ENCODE measurements around the gene AMIGO2.
"Not testable (repeated sequence)": the region's sequence is repeated elsewhere in the genome, so short reads cannot be mapped to it uniquely, and the experiment has no call there.

The AMIGO2 gene

GRCh38 chr12:47052274-47052673 lies 27.5 kb downstream of the AMIGO2 start:
- H3K36me3 ChIP-seq: peaks cover 0 to 8% (median 0%) of the 10 kb centered on the region in 11 experiments; a peak in 2 of 22 replicates
- no peak overlapping the region for H3K4me3 ChIP-seq
- no peaks in the 10 kb centered on the region for H4K20me1 ChIP-seq
- H3K9me3 ChIP-seq (replicated peaks in 1 of 11): peaks cover 35 to 50% (median 39%) of the 10 kb centered on the region in 11 experiments
- H3K9ac ChIP-seq: no peak overlapping the region
- no peak for TF ChIP-seq Cebpa-rat (IDR thresholded peaks at IDR 0.05)
- peaks cover 0 to 10% (median 0%) of the 10 kb centered on the region in 10 experiments; a peak in 1 of 20 replicates for H3K4me1 ChIP-seq
- no peak overlapping the region for H3K4me2 ChIP-seq
- H3K27me3 ChIP-seq: no peaks in the 10 kb centered on the region
- H3K27ac ChIP-seq: no peak overlapping the region

- H3K4me1 ChIP-seq: peaks cover 0 to 13% (median 0%) of the 10 kb centered on the region in 10 experiments; a peak in 2 of 20 replicates
- not testable (repeated sequence) for H3K4me3 ChIP-seq, H3K4me2 ChIP-seq, H3K27ac ChIP-seq, H3K27me3 ChIP-seq, H4K20me1 ChIP-seq, H3K36me3 ChIP-seq, H3K9ac ChIP-seq
- peaks cover 25 to 40% (median 29%) of the 10 kb centered on the region in 11 experiments for H3K9me3 ChIP-seq (replicated peaks in 1 of 11)
Observed at GRCh38 chr12:47051291-47051690, 28.5 kb downstream of the AMIGO2 start.

- TF ChIP-seq Cebpa-rat (IDR thresholded peaks at IDR 0.05): no peak
- H3K9ac ChIP-seq: no peak overlapping the region
- H3K4me3 ChIP-seq: no peak overlapping the region
- H3K4me2 ChIP-seq: no peak overlapping the region
- H3K27ac ChIP-seq: no peak overlapping the region
- no peaks in the 10 kb centered on the region for H4K20me1 ChIP-seq
- peaks cover 0 to 4% (median 0%) of the 10 kb centered on the region in 10 experiments; a peak in 2 of 20 replicates for H3K4me1 ChIP-seq
- peaks cover 23 to 39% (median 28%) of the 10 kb centered on the region in 11 experiments for H3K9me3 ChIP-seq (replicated peaks in 1 of 11)
- H3K36me3 ChIP-seq: peaks cover 0 to 8% (median 0%) of the 10 kb centered on the region in 11 experiments; a peak in 2 of 22 replicates
- no peaks in the 10 kb centered on the region for H3K27me3 ChIP-seq
Observed at GRCh38 chr12:47048541-47048940, 31.2 kb downstream of the AMIGO2 start.

GRCh38 chr12:47041327-47041726 lies 38.4 kb downstream of the AMIGO2 start:
- no peak overlapping the region for H3K4me2 ChIP-seq
- H3K9ac ChIP-seq: no peak overlapping the region
- H3K4me1 ChIP-seq: peaks cover 0 to 18% (median 0%) of the 10 kb centered on the region in 10 experiments; a peak in 3 of 20 replicates
- no peak overlapping the region for H3K27ac ChIP-seq
- H3K9me3 ChIP-seq (replicated peaks in 1 of 11): no peaks in the 10 kb centered on the region
- TF ChIP-seq Cebpa-rat (IDR thresholded peaks at IDR 0.05): no peak
- no peaks in the 10 kb centered on the region for H4K20me1 ChIP-seq
- no peak overlapping the region for H3K4me3 ChIP-seq
- no peaks in the 10 kb centered on the region for H3K36me3 ChIP-seq
- no peaks in the 10 kb centered on the region for H3K27me3 ChIP-seq

GRCh38 chr12:47039756-47040155 lies 40.0 kb downstream of the AMIGO2 start:
- peaks cover 0 to 16% (median 0%) of the 10 kb centered on the region in 10 experiments; a peak in 3 of 20 replicates for H3K4me1 ChIP-seq
- no peaks in the 10 kb centered on the region for H3K36me3 ChIP-seq
- no peak overlapping the region for H3K27ac ChIP-seq
- H3K9ac ChIP-seq: no peak overlapping the region
- H3K4me2 ChIP-seq: 0 out of 22 replicates have a peak overlapping the region, but pooled peaks of 1 of the 11 experiments have one; percentile 5
- H4K20me1 ChIP-seq: no peaks in the 10 kb centered on the region
- no peak overlapping the region for H3K4me3 ChIP-seq
- no peaks in the 10 kb centered on the region for H3K27me3 ChIP-seq
- no peak for TF ChIP-seq Cebpa-rat (IDR thresholded peaks at IDR 0.05)
- no peaks in the 10 kb centered on the region for H3K9me3 ChIP-seq (replicated peaks in 1 of 11)

GRCh38 chr12:47039079-47039478 lies 40.7 kb downstream of the AMIGO2 start:
- Histone ChIP-seq H3K4me3 (no peak overlapping the region), H3K36me3 (no peaks in the 10 kb centered on the region), H3K27ac (no peak overlapping the region), H3K4me1 (peaks cover 0 to 16% (median 0%) of the 10 kb centered on the region in 10 experiments; a peak in 3 of 20 replicates), H4K20me1 (no peaks in the 10 kb centered on the region), H3K27me3 (no peaks in the 10 kb centered on the region), H3K4me2 (no peak overlapping the region), H3K9me3 (replicated peaks in 1 of 11) (no peaks in the 10 kb centered on the region), H3K9ac (no peak overlapping the region)
- TF ChIP-seq Cebpa-rat (IDR thresholded peaks at IDR 0.05): no peak

GRCh38 chr12:47038270-47038748 lies 41.5 kb downstream of the AMIGO2 start:
- H3K4me3 ChIP-seq: no peak overlapping the region
- no peaks in the 10 kb centered on the region for H3K27me3 ChIP-seq
- H3K9me3 ChIP-seq (replicated peaks in 1 of 11): no peaks in the 10 kb centered on the region
- H3K4me1 ChIP-seq: peaks cover 0 to 18% (median 0%) of the 10 kb centered on the region in 10 experiments; a peak in 3 of 20 replicates
- TF ChIP-seq Cebpa-rat (IDR thresholded peaks at IDR 0.05): no peak
- no peak overlapping the region for H3K27ac ChIP-seq
- no peaks in the 10 kb centered on the region for H3K36me3 ChIP-seq
- H4K20me1 ChIP-seq: no peaks in the 10 kb centered on the region
- H3K4me2 ChIP-seq: peak overlapping the region in 2 of 11 experiments; percentile 33 to 46; a peak in 3 of 22 replicates
- no peak overlapping the region for H3K9ac ChIP-seq

- Histone ChIP-seq H3K9ac (no peak overlapping the region), H4K20me1 (no peaks in the 10 kb centered on the region), H3K4me1 (peaks cover 0 to 24% (median 0%) of the 10 kb centered on the region in 10 experiments; a peak in 3 of 20 replicates), H3K36me3 (no peaks in the 10 kb centered on the region), H3K4me3 (no peak overlapping the region), H3K4me2 (no peak overlapping the region), H3K27me3 (no peaks in the 10 kb centered on the region), H3K9me3 (replicated peaks in 1 of 11) (no peaks in the 10 kb centered on the region), H3K27ac (no peak overlapping the region)
- no peak for TF ChIP-seq Cebpa-rat (IDR thresholded peaks at IDR 0.05)
Observed at GRCh38 chr12:47035484-47035883, 44.3 kb downstream of the AMIGO2 start.

GRCh38 chr12:47034661-47035060 lies 45.1 kb downstream of the AMIGO2 start:
- TF ChIP-seq Cebpa-rat (IDR thresholded peaks at IDR 0.05): no peak
- no peaks in the 10 kb centered on the region for H4K20me1 ChIP-seq
- no peak overlapping the region for H3K4me3 ChIP-seq
- H3K4me1 ChIP-seq: peaks cover 0 to 16% (median 0%) of the 10 kb centered on the region in 10 experiments; a peak in 3 of 20 replicates
- no peak overlapping the region for H3K27ac ChIP-seq
- no peaks in the 10 kb centered on the region for H3K27me3 ChIP-seq
- no peaks in the 10 kb centered on the region for H3K9me3 ChIP-seq (replicated peaks in 1 of 11)
- H3K9ac ChIP-seq: no peak overlapping the region
- no peak overlapping the region for H3K4me2 ChIP-seq
- H3K36me3 ChIP-seq: no peaks in the 10 kb centered on the region

Data from BLaER1 treated with 17β-estradiol and CSF1 and Interleukin-3, amounts not matched to agents 10 nM and 100 nM (cell line).